ENCODE data around the gene CYB561D1. TPM values are rescaled to one million over a fixed set of nuclear protein-coding genes. Genes with fewer than 3 reads are reported as not detected.

The CYB561D1 gene
- total RNA-seq, 2 donors from 2014 or later, result 4.8 to 6.5 TPM

DNA sequence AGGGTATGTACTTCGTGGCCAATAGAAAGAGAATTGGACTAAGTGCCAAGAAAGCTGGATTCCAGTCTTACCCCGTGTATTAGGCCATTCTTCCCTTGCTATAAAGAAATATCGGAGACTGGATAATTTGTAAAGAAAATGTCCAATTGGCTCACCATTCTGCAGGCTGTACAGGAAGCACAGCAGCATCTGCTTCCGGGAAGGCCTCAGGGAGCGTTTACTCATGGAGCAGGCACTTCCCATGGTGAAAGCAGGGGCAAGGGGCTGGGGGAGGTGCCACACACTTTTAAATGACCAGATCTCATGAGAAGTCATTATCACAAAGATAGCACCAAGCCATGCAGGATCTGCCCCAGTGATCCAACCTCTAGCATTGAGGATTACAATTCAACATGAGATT lies 23.4 kb downstream of the CYB561D1 start:
- H3K9me3 Mint-ChIP-seq, result no peaks in the 10 kb centered on the region
- no peak for DNase-seq
- H3K4me3 Mint-ChIP-seq, result no peak overlapping the region
- 84 to 89% methylated on average over 5 of the region's 5 CpGs for WGBS, 2 experiments (ENCODE audit: insufficient coverage in 1 of 2, insufficient read length in 1 of 2)
- Histone ChIP-seq H3K9me3 (ENCODE audit: control insufficient read depth, low read length) (no peaks in the 10 kb centered on the region), H3K27ac (ENCODE audit: low read depth, low read length) (no peak overlapping the region), H3K27me3 (ENCODE audit: control insufficient read depth, insufficient read depth, low read length, poor library complexity, severe bottlenecking) (peaks cover 6% of the 10 kb centered on the region), H3K36me3 (ENCODE audit: control insufficient read depth, insufficient read depth, low read length) (no peaks in the 10 kb centered on the region), H3K9ac (ENCODE audit: extremely low read depth, low read length, poor library complexity, severe bottlenecking) (no peak overlapping the region), H3K4me1 (ENCODE audit: control insufficient read depth, insufficient read depth, low read length) (no peaks in the 10 kb centered on the region), H3K4me3 (ENCODE audit: low read length) (no peak overlapping the region)
- peaks cover 29% of the 10 kb centered on the region for H3K27me3 Mint-ChIP-seq (ENCODE audit: insufficient read depth)
- H3K4me1 Mint-ChIP-seq, result no peaks in the 10 kb centered on the region
- no peak overlapping the region for H3K27ac Mint-ChIP-seq
- TF ChIP-seq, protein P1, sequence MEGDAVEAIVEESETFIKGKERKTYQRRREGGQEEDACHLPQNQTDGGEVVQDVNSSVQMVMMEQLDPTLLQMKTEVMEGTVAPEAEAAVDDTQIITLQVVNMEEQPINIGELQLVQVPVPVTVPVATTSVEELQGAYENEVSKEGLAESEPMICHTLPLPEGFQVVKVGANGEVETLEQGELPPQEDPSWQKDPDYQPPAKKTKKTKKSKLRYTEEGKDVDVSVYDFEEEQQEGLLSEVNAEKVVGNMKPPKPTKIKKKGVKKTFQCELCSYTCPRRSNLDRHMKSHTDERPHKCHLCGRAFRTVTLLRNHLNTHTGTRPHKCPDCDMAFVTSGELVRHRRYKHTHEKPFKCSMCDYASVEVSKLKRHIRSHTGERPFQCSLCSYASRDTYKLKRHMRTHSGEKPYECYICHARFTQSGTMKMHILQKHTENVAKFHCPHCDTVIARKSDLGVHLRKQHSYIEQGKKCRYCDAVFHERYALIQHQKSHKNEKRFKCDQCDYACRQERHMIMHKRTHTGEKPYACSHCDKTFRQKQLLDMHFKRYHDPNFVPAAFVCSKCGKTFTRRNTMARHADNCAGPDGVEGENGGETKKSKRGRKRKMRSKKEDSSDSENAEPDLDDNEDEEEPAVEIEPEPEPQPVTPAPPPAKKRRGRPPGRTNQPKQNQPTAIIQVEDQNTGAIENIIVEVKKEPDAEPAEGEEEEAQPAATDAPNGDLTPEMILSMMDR (conservative IDR thresholded peaks at IDR 0.05), result no peak
- no peaks in the 10 kb centered on the region for H3K36me3 Mint-ChIP-seq (ENCODE audit: low read depth)

DNA sequence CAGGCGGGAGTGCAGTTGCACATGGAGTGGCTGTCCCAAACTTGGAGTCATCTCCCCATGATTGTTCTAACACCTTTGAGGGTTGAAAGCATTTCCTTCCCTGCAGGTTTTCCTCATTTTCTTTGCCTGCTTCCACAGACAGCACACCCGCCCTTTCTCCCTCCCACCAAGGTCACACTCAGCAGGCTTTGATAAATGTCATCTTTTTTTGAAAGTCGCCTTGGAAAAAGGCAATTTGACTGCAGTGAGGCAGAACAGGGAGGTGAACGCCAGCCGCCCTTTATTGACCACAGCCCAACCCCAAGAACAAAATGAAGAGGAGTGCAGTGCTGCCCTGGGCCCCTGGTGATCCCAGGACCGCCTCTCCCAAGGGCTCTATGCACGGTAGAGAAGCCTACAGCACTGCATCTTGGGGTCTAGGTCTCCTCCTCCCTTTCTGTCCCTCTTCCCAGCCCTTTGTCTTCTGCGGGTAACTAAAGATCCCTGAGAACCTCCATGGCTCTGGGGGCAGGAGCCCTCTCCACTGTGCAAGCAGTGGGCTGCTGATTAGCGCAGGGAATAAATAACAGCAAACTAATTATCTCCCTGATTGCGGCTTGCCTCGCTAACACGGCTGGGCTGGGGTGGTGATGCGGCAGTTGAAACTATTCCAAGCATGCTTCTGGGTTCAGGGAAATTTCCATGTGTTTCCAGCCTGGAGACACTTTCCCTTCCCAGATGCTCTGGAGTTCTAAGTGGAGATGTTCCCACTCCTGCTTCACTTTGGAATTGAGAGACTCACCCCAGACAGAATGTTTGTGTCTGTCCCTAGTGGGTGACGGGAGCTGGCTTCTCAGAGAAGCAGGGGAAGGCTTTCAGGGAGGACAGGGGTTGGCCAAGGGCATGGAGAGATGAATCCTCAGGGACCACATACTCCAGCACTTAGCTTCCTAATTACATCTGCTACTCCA lies 27.4 kb downstream of the CYB561D1 start:
- peaks cover 5% of the 10 kb centered on the region for H3K9me3 Mint-ChIP-seq
- H3K27ac Mint-ChIP-seq, result no peak overlapping the region
- Histone ChIP-seq H3K27ac (ENCODE audit: low read depth, low read length) (no peak overlapping the region), H3K9me3 (ENCODE audit: control insufficient read depth, low read length) (no peaks in the 10 kb centered on the region), H3K4me3 (ENCODE audit: low read length) (no peak overlapping the region), H3K27me3 (ENCODE audit: control insufficient read depth, insufficient read depth, low read length, poor library complexity, severe bottlenecking) (no peaks in the 10 kb centered on the region), H3K4me1 (ENCODE audit: control insufficient read depth, insufficient read depth, low read length) (no peaks in the 10 kb centered on the region), H3K36me3 (ENCODE audit: control insufficient read depth, insufficient read depth, low read length) (no peaks in the 10 kb centered on the region), H3K9ac (ENCODE audit: extremely low read depth, low read length, poor library complexity, severe bottlenecking) (no peak overlapping the region)
- peaks cover 18% of the 10 kb centered on the region for H3K27me3 Mint-ChIP-seq (ENCODE audit: insufficient read depth)
- WGBS, 2 experiments (ENCODE audit: insufficient coverage in 1 of 2, insufficient read length in 1 of 2), result 85 to 90% methylated on average over 9 to 14 of the region's 14 CpGs
- no peaks in the 10 kb centered on the region for H3K36me3 Mint-ChIP-seq (ENCODE audit: low read depth)
- H3K4me1 Mint-ChIP-seq, result no peaks in the 10 kb centered on the region
- H3K4me3 Mint-ChIP-seq, result no peak overlapping the region
- TF ChIP-seq, protein P1 (conservative IDR thresholded peaks at IDR 0.05), result no peak
- no peak for DNase-seq

DNA sequence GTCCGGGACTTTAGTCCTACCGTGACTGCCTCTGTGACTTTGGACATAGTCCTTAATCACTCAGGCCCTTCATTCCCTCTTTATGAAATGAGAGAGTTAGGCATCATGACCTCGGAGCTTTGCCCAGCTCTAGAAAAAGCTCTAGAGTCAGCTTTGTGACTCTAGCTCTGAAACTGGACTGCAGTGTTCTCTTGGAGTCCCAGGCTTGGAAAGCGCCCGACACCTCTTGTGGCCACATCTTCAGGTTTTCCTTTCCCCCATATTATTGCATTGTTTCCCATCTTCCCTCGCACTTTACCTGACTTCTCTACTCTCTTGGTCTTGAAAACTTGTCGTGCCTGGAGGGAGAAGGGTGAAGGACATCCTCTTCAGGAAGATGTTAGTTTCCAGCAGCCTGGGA lies 28.1 kb downstream of the CYB561D1 start:
- Histone ChIP-seq H3K27me3 (ENCODE audit: control insufficient read depth, insufficient read depth, low read length, poor library complexity, severe bottlenecking) (no peaks in the 10 kb centered on the region), H3K4me3 (ENCODE audit: low read length) (no peak overlapping the region), H3K4me1 (ENCODE audit: control insufficient read depth, insufficient read depth, low read length) (no peaks in the 10 kb centered on the region), H3K9me3 (ENCODE audit: control insufficient read depth, low read length) (no peaks in the 10 kb centered on the region), H3K36me3 (ENCODE audit: control insufficient read depth, insufficient read depth, low read length) (no peaks in the 10 kb centered on the region), H3K9ac (ENCODE audit: extremely low read depth, low read length, poor library complexity, severe bottlenecking) (no peak overlapping the region), H3K27ac (ENCODE audit: low read depth, low read length) (no peak overlapping the region)
- no peak for DNase-seq
- Mint-ChIP-seq H3K27me3 (ENCODE audit: insufficient read depth) (peaks cover 20% of the 10 kb centered on the region), H3K9me3 (peaks cover 5% of the 10 kb centered on the region), H3K36me3 (ENCODE audit: low read depth) (no peaks in the 10 kb centered on the region), H3K27ac (no peak overlapping the region), H3K4me1 (no peaks in the 10 kb centered on the region), H3K4me3 (no peak overlapping the region)
- TF ChIP-seq, protein P1 (conservative IDR thresholded peaks at IDR 0.05), result no peak
- WGBS, 2 experiments (ENCODE audit: insufficient coverage in 1 of 2, insufficient read length in 1 of 2), result 92 to 93% methylated on average over 4 to 7 of the region's 7 CpGs
